ENCODE data around the gene C11orf98. TPM values are rescaled to one million over a fixed set of nuclear protein-coding genes. Genes with fewer than 3 reads are reported as not detected.

The C11orf98 gene
- total and polyA plus RNA-seq, 2 of the 13 experiments (the other 11 are each of a cell fraction or from before 2014, with no cell fraction given): 30.4 to 91.8 TPM

DNA sequence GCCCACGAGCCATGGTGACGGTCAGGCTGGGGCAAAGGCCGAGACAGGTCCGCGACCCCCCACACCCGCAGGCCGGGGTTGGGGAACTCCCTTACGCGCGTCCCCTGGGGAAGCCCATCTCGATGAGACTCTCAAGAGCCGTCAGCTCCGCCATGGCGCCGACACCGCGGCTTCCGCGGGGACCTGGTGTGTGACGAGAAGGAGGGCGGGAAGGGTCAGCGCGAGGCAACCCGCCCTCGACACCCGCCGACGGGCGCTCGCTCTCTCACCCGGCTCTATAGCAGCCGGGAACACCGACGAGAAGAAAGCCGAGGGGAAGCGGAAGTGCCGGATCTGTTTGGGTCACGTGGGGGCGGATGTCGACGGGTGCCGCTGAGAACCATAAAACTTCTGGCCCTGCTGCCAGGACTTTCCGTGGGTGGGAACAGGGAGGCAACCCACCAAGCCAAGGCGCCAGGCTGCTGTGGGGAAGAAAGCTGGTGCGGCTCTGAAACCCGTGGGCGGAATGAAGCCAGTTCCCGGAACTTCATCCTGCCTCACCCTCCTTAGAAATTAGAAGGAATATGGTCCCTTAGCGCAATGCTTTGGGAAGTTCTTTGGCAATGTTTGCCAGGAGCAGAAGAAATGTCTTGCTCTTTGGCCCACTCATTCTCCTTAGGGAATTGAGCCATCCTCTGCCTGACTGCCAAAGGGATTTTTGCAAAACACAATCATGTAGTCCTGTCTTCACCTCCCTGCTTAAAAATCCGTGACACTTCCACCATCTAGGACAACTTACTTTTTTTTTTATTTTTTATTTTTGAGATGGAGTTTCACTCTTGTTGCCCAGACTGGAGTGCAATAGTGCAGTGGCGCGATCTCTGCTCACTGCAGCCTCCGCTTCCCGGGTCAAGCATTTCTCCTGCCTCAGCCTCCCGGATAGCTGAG, 14.0 kb upstream of the C11orf98 start, which contains the start of gene UBXN1 (continued):
- TF ChIP-seq, protein P1, sequence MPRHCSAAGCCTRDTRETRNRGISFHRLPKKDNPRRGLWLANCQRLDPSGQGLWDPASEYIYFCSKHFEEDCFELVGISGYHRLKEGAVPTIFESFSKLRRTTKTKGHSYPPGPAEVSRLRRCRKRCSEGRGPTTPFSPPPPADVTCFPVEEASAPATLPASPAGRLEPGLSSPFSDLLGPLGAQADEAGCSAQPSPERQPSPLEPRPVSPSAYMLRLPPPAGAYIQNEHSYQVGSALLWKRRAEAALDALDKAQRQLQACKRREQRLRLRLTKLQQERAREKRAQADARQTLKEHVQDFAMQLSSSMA (CRISPR knock-in tag; IDR thresholded peaks at IDR 0.05): peak; percentile 79; the same call in 1 of the 2 replicates
- TF ChIP-seq GTF3A (CRISPR knock-in tag; conservative IDR thresholded peaks at IDR 0.05) (no peak), RCOR2 (CRISPR knock-in tag; IDR thresholded peaks at IDR 0.05) (no peak), SMC3 (IDR thresholded peaks at IDR 0.05; ENCODE audit: low read length) (no peak), CCDC6 (CRISPR knock-in tag; IDR thresholded peaks at IDR 0.05) (peak; percentile 66; the same call in 1 of the 2 replicates), PTBP1 (IDR thresholded peaks at IDR 0.05; ENCODE audit: low read depth, low read length, poor library complexity, severe bottlenecking) (no peak), CHD4 (IDR thresholded peaks at IDR 0.05; ENCODE audit: borderline replicate concordance, low read length) (no peak), NPAS2 (CRISPR knock-in tag; IDR thresholded peaks at IDR 0.05; ENCODE audit: borderline replicate concordance) (no peak), U2AF2 (IDR thresholded peaks at IDR 0.05; ENCODE audit: low read depth, low read length) (no peak), ZNF792 (CRISPR knock-in tag; IDR thresholded peaks at IDR 0.05) (0 out of 2 replicates have a peak, but pooled peaks have one; percentile 47), RARA (CRISPR knock-in tag; IDR thresholded peaks at IDR 0.05) (no peak), PCBP1 (IDR thresholded peaks at IDR 0.05; ENCODE audit: borderline replicate concordance, low read depth, low read length) (peak; percentile 84; the same call in 1 of the 2 replicates), MED1 (CRISPR knock-in tag; IDR thresholded peaks at IDR 0.05) (peak; percentile 57; the same call in 1 of the 2 replicates), ZNF878 (CRISPR knock-in tag; IDR thresholded peaks at IDR 0.05) (peak; percentile 72; the same call in 1 of the 2 replicates), SP140L (CRISPR knock-in tag; IDR thresholded peaks at IDR 0.05; ENCODE audit: borderline replicate concordance) (no peak), PHB2 (IDR thresholded peaks at IDR 0.05; ENCODE audit: partially characterized antibody) (no peak)
- TF ChIP-seq, protein P2, sequence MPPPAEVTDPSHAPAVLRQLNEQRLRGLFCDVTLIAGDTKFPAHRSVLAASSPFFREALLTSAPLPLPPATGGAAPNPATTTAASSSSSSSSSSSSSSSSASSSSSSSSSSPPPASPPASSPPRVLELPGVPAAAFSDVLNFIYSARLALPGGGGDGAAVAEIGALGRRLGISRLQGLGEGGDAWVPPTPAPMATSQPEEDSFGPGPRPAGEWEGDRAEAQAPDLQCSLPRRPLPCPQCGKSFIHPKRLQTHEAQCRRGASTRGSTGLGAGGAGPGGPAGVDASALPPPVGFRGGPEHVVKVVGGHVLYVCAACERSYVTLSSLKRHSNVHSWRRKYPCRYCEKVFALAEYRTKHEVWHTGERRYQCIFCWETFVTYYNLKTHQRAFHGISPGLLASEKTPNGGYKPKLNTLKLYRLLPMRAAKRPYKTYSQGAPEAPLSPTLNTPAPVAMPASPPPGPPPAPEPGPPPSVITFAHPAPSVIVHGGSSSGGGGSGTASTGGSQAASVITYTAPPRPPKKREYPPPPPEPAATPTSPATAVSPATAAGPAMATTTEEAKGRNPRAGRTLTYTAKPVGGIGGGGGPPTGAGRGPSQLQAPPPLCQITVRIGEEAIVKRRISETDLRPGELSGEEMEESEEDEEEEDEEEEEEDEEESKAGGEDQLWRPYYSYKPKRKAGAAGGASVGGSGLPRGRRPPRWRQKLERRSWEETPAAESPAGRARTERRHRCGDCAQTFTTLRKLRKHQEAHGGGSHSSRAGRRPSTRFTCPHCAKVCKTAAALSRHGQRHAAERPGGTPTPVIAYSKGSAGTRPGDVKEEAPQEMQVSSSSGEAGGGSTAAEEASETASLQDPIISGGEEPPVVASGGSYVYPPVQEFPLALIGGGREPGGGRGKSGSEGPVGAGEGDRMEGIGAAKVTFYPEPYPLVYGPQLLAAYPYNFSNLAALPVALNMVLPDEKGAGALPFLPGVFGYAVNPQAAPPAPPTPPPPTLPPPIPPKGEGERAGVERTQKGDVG (CRISPR knock-in tag; IDR thresholded peaks at IDR 0.05; ENCODE audit: borderline replicate concordance): peak; percentile 58; the same call in 1 of the 2 replicates
- TF ChIP-seq, protein P3, sequence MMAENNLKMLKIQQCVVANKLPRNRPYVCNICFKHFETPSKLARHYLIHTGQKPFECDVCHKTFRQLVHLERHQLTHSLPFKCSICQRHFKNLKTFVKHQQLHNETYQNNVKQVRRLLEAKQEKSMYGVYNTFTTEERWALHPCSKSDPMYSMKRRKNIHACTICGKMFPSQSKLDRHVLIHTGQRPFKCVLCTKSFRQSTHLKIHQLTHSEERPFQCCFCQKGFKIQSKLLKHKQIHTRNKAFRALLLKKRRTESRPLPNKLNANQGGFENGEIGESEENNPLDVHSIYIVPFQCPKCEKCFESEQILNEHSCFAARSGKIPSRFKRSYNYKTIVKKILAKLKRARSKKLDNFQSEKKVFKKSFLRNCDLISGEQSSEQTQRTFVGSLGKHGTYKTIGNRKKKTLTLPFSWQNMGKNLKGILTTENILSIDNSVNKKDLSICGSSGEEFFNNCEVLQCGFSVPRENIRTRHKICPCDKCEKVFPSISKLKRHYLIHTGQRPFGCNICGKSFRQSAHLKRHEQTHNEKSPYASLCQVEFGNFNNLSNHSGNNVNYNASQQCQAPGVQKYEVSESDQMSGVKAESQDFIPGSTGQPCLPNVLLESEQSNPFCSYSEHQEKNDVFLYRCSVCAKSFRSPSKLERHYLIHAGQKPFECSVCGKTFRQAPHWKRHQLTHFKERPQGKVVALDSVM (CRISPR knock-in tag; IDR thresholded peaks at IDR 0.05): peak; percentile 9; the same call in 1 of the 2 replicates

All from HepG2 (cell line).